Transverse colon (tissue), 3 donors: Measurements from ENCODE around the gene ZNF408.

Experiments
- CTCF ChIP-seq, 5 experiments: fragments of 200-600 bp in 3 of 5; fragments of 450-650 bp in 2 of 5; sonication (generic) in 3 of 5; IDR thresholded peaks; 1 replicate in 2 of 5; 2 replicates in 3 of 5; pipeline ENCODE4 v1.5.1; 2016 to 2017; ENCODE audit warnings: antibody characterized with exemption in 5 of 5, inconsistent platforms in 3 of 5, mild to moderate bottlenecking in 2 of 5, moderate library complexity in 1 of 5
- EP300 ChIP-seq: sonication (generic); formaldehyde crosslinking; IDR thresholded peaks from one replicate; pipeline ENCODE4 v1.6.1; 2017; ENCODE audit warnings: antibody characterized with exemption, low read depth
- POLR2A ChIP-seq: fragments of 450-650 bp; IDR thresholded peaks from one replicate; pipeline ENCODE4 v1.6.1; 2016; ENCODE audit warnings: antibody characterized with exemption, mild to moderate bottlenecking, moderate library complexity

GRCh38 chr11:46668480-46669085, 32.2 kb upstream of the ZNF408 start:
- TF ChIP-seq POLR2A (no peak), CTCF (IDR thresholded peaks at IDR 0.05) (no peak), EP300 (no peak)
